ENCODE results near the gene LRRC57. TPM values are rescaled to one million over a fixed set of nuclear protein-coding genes. Genes with fewer than 3 reads are reported as not detected.

LRRC57 gene
- 10 to 100 TPM; 19.2 to 20.7 TPM for total RNA-seq

DNA sequence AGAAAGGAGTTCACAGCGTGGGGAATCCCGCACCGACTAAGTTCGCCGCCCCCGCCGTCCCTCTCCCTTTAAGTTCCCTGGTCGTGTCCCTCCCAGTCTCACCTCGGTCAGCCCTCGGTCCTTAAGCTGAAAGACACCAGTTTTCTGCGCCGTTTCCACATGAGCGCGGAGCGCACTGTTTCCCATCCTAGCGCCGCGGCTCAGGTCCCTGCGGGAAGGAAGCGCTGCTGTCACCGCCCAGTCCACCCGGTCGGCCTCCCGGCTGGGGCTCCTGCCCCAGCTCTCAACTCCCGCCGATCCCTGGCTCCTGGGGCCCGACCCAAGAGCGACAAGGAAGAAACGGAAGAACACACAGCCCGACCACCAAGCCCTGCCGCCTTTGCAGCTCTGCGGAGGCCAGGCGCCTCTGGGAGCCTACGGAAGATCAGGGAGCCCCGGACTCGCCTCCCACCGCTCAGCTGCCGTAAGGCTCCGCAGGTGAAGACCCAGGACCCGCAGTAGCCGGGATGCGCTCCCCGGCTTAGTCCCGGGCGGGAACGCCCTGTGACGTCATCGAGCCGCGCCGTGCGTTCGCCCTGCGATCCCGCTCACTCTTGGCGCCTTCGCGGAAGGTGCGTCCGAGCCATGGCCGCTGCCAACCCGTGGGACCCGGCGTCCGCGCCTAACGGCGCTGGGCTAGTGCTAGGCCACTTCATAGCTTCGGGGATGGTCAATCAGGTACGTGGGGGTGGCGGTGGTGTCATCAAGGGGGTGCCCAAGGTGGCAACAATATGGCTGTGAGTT is at the start of gene LRRC57, which contains the start of gene HAUS2:
LRRC57 (minus strand) TSS at position 545 of the 783 bp plus-strand sequence; CDS start at position 186, 359 bp downstream.
HAUS2 (plus strand) TSS at position 590 of the 783 bp plus-strand sequence; CDS start at position 625, 35 bp downstream.
- CTCF ChIA-PET = interaction anchor here (0.7 to 1.5 kb wide), 2 partner anchors 12 to 26 kb away, joined by 3 to 4 read pairs; partner anchors contain the start of gene STARD9
- POLR2A ChIA-PET = interaction anchor here (0.6 to 1.8 kb wide), 5 partner anchors 27 to 369 kb away, joined by 3 to 15 read pairs (median 6); partner anchors contain the start of genes STARD9 and ZNF106

DNA sequence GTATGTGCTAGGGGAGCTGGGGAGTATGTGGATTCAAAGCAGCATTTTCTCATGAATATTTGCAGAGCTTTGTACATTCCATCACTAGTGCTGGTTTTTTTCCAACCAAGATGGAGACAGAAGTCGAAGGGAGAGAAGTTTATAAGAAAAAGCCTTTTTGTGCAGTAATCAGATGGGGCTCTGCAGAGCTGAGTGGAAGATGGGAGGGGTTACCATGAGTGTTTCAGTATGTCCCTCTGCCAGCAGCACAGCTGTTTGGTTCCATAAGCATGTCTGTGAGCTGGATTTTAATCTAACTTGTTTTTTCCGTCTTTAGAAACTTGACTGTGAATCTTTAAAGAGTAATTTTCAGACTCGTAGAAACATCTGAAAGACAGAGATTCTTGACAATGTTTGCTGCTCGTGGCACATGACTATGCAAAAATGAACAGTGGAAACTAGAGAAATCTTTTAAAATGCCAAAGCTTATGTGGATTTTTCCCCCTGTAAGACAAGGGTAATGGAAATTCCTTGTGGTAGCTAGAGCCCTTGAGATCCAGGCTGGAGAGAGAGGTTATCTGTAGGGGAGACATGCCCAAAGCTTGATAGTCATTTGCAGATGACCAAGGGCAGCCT is 47.1 kb upstream of the LRRC57 start:
- CTCF ChIA-PET = no interaction called here
- POLR2A ChIA-PET = no interaction called here

DNA sequence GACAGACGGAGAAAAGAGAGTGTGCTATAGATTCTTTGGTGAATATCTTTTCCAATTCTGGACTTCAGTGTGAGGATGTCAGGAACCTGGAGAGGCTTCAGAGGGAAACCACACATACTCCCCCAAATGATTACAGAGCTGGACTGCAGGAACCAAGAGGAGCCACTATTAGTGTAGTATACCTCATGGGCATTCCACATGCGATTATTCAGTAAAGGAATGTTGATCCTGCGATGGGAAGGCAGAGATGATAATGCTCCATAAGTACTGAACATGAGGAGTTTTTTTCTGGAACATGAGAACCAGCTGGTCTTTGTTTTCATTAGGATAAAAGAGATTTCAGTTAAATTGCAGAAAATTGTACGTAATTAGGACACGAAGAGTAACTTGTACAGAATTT is 45.5 kb upstream of the LRRC57 start:
- ChIA-PET POLR2A (no interaction called here), CTCF (no interaction called here)

DNA sequence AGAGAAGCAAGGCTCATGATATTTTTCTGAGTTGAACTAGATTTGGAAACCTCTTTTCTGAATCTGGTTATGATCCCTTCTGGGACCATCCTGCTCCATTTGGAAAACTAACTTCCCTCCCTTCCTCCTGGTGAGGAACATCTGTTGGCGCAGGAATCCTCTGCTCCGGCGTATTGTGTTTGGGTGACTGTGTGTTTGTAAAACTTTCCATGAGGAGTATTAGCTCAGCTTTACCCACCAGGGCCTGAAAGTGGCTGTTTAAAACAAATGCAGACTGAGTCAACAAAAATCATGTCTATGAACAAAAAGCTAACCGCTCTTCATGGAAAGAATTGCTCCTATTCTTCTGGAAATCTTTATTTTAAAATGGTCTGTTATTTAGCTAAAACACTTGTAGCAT is 44.5 kb upstream of the LRRC57 start:
- ChIA-PET CTCF (interaction anchor here (0.7 kb wide), 1 partner anchor 12 kb away, joined by 6 read pairs; no protein-coding TSS in a partner anchor), POLR2A (interaction anchor here (0.7 kb wide), 1 partner anchor 422 kb away, joined by 3 read pairs; no protein-coding TSS in a partner anchor)

DNA sequence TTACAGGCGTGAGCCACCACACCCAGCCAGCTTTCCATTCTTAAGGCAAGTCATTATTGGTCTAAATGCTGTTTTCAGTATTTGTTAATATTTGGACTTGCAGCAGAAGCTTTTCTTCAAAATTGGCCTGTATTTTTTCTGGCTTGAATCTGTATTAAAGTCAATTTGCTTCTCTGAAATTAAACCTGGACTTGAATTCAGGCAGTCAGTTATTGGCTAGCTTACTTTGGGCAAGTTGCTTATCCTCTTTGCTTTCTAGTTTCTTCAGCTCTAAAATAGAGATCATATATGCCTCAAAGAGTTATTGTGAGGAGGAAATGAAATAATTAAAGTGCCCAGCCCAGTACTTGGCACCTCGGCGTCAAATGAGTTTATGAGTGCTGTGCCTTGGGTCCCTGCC is 44.1 kb upstream of the LRRC57 start:
- CTCF ChIA-PET = interaction anchor here (0.5 kb wide), 1 partner anchor 520 kb away, joined by 3 read pairs; no protein-coding TSS in a partner anchor
- POLR2A ChIA-PET = interaction anchor here (0.7 kb wide), 1 partner anchor 421 kb away, joined by 3 read pairs; no protein-coding TSS in a partner anchor

DNA sequence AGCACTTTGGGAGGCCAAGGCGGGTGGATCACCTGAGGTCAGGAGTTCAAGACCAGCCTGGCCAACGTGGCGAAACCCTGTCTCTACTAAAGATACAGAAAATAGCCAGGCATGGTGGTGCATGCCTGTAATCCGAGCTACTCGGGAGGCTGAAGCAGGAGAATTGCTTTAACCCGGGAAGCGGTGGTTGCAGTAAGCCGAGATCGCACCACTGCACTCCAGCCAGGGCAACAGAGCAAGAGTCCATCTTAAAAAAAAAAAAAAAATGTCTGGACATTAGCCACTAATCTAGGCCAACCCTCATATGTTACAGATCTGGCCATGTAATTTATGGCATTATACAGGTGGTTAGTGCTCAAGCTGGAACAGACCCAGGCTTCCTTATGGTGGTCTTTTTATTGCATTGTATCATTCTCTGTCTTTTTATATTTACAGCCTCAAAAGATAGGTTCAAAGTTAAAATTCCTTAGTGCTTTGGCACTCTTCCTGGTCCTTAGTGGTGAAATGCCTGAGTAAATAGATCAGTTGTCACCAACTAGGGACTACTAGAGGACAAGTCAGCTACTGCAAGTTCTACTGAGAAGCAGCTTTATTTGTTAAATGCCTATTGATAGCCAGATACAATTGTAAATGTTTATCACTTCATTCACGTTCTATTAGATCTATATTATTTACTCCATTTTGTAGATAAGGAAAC is 42.8 kb upstream of the LRRC57 start:
- ChIA-PET CTCF (no interaction called here), POLR2A (interaction anchor here (0.7 kb wide), 1 partner anchor 43 kb away, joined by 6 read pairs; no protein-coding TSS in a partner anchor)

DNA sequence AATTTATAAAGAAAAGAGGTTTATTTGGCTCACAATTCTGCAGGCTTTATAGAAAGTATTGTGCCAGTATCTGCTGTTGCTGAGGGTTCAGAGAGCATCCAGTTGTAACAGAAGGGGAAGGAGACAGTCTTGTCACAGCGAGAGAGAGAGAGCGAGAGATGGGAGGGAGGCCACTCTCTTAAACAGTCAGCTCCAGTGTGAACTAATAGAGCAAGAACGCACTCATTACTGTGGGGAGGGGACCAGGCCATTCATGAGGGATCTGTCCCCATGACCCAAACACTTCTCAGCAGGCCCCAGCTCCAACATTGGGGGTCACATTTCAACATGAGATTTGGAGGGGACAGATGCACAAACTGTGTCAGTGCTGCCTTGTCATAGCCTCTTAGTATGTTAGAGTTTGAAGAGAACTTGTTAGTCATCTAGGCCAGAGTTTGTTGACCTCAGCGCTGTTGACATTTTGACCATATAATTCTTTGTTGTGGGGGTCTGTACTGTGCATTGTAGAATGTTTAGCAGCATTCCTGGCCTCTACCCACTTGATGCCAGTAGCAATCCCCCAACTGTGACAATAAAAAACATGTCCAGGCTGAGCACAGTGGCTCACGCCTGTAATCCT is 42.1 kb upstream of the LRRC57 start:
- POLR2A ChIA-PET = interaction anchor here (0.7 kb wide), 1 partner anchor 43 kb away, joined by 6 read pairs; no protein-coding TSS in a partner anchor
- CTCF ChIA-PET = no interaction called here

DNA sequence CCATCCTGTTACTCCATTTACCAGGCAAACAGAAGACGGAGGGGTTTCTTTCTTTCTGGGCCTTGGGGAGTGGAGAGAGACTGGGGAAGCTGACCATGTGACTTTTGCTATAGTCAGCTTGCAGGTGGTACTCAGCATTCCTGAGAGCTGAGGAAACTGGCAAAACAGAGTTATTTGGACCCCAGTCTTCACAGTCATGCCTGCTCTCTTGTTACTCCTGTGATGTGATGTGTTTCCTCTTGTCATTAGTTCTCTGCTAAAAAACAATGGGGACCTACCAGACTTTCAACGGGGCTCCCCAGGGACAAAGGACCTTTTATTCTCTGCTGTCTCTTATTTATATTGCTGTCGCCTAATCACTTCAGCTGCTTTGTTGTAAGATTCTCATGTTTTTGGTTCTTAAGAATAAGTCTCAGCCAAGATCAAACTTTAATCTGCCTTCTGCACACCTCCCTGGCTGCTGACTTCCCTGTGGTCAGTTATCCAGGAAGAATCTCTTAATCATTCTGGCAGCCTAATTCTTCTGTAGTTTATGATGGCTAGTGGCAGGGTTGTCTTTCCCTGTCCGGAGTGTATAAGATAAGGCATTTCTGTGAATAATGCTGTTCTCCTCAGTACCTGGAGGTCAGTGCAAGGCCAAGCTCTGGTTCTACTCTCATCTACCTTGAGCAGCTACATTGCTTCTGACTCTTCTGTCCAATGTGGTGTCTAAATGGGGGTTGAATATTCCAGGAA is 35.6 kb upstream of the LRRC57 start:
- CTCF ChIA-PET = no interaction called here
- POLR2A ChIA-PET = interaction anchor here (0.8 kb wide), 1 partner anchor 25 kb away, joined by 7 read pairs; no protein-coding TSS in a partner anchor

DNA sequence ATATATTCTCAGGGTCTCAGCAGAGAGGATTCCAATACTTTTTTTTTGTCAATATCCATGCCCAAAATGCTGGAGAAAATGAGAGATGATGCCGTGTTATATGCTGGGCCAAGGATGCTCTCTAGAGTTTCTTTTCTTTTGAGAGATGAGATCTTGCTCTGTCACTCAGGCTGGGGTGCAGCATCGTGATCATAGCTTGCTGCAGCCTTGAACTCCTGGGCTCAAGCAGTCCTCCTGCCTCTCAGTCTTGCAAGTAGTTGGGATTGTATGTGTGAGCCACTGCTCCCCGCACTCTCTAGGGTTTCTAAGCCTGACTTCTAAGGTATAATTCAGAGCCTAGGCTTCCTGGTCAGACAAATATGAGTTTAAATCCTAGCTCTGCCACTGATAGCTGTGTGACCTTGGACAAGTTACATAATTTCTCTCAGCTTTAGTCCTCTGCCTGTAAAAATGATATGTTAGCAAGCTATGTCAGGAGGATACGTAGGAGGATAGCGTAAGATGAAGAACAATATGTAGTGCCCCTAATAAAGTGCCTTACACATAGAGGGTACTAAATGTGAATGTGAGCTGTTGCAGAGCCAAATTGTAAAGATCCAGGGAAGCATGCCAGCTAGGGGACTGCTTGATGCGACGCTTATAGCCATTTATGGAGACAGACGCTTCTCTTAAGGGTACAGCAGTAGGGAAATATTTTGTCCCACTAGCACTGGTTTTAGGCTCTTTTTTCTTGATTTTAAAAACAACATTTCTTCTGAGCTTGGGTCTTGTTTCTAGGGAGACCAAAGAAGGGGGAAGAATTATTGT is 34.2 kb upstream of the LRRC57 start:
- CTCF ChIA-PET = no interaction called here
- POLR2A ChIA-PET = interaction anchor here (0.8 to 1.9 kb wide), 2 partner anchors 26 to 35 kb away, joined by 7 to 9 read pairs; partner anchors contain the start of genes HAUS2 and LRRC57

DNA sequence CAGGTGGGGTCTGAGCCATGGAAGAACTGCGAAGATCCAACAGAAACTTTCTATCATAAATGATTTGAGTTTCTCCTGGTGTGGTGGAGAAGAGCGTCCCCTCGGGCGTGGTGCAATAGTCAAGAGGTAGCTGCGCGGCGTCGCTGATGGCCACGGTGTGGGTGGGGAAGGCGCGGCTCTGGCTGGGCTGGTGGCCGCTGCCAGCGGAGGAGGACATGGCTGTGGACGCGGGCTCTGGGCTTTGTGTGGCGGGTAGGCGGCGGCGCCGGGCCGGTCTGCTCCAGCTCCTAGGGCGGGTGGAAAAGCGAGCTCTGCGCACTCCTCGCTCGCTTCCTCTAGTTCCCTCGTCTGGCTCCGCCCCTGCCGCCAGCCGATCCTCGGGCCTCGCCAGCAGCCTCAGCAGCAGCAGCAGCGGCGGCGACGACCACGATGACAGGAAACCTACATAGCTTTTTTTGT is 32.7 kb upstream of the LRRC57 start:
- ChIA-PET CTCF (interaction anchor here (1.1 kb wide), 2 partner anchors 32 to 443 kb away, joined by 3 read pairs; no protein-coding TSS in a partner anchor), POLR2A (interaction anchor here (1.9 kb wide), 1 partner anchor 33 kb away, joined by 9 read pairs; the partner anchor contains the start of genes HAUS2 and LRRC57)

DNA sequence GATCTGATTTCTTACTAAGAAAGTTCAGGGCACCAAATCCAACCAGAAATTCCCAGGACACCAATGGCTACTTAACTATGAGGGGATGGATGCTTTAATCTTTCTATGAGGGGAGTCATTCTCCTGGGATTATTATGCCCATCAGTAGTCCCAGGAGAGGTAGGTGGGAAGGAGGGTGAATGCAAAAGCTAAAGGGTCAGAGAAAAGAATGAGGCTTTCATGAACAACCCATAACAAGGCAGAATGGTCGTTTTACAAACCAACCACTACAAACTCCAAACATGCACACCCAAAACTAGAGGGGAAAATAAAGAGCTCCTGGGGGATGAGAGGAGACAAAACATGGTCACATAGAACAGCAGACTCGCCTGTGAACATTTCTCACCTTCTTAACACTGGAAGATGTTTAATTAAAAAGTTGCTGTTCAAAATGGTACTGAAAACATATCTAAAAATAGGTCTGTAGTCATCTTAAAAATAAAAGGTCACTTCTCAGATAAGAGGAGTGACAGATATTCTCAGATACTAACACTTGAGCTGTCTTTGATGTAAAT is 30.5 kb upstream of the LRRC57 start:
- ChIA-PET CTCF (no interaction called here), POLR2A (no interaction called here)

DNA sequence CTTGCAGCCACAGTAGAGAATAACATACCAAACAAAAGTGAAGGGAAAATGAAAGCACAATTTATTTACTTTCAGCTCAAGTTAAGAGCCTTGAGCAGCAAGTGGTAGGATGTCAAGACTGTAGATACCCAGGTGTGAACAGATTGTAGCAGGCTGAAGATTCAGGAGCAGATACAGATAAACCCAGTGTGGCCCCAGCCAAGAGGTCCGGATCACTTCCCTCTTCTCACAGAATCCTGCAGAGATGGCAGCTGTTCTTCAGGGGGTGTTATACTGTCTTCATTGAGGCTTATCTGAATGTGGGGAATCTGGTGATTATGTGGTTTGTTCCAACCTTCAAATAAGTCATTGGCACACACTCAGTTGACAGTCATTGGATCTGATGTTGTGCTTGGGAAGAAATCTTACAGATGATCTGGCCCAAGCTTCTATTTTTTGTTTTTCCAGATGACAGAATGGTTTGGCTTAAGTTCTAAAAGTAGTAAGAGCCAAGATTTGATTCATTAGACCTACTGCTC is 29.0 kb upstream of the LRRC57 start:
- POLR2A ChIA-PET = interaction anchor here (0.7 kb wide), 1 partner anchor 534 kb away, joined by 3 read pairs; no protein-coding TSS in a partner anchor

DNA sequence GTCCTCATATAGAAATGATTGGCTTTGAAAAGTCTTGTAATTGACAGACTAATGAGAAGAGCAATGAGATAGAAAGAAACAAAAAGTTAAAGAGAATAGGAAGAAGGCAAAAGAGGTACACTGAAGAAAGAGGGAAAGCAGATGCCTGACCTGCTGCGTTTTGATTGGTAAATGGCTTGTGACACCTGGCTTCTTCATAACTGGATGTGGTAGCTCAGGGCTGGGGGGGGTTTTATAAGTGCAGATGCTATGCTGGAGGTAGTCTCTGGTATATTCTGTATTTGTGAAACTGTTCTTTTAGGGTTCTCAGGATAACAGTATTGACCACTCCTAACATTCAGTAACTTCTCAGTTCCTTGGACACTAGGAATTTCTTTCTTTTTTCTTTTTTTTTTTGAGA is 28.2 kb upstream of the LRRC57 start:
- ChIA-PET POLR2A (no interaction called here), CTCF (interaction anchor here (0.6 kb wide), 1 partner anchor 95 kb away, joined by 3 read pairs; no protein-coding TSS in a partner anchor)

More for the DNA sequence above, 29.0 kb upstream of the LRRC57 start:
- CTCF ChIA-PET = no interaction called here

DNA sequence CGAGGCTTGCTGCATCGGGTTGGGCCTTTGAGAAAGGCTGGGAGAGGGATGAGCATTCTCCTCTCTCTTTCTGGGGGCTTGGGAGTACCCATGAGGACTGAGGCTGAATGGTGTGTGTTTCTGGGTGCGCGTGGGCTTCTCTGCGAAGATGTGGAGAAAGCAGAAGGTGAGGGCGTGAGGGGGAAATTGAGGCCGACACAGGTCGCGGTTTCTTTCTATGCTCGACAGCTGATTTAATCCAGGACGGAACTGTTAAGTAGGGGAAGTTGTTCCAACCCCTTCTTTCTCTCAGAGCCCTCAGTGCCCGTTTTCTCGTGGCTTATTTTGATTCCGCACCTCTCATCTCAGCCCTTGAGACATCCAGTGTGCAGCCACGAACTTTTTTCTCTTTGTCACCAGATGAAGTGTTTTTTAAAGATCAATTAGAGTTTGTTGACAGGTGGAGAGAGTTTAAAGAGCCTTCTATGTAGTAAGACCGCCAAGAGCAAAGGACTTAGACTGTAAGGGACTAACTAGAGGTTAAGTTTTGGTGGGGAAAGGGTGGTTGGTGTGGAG is 27.5 kb upstream of the LRRC57 start:
- ChIA-PET POLR2A (interaction anchor here (0.9 to 1.6 kb wide), 4 partner anchors 15 to 160 kb away, joined by 3 to 15 read pairs (median 3); partner anchors contain the start of genes HAUS2 and LRRC57), CTCF (no interaction called here)

DNA sequence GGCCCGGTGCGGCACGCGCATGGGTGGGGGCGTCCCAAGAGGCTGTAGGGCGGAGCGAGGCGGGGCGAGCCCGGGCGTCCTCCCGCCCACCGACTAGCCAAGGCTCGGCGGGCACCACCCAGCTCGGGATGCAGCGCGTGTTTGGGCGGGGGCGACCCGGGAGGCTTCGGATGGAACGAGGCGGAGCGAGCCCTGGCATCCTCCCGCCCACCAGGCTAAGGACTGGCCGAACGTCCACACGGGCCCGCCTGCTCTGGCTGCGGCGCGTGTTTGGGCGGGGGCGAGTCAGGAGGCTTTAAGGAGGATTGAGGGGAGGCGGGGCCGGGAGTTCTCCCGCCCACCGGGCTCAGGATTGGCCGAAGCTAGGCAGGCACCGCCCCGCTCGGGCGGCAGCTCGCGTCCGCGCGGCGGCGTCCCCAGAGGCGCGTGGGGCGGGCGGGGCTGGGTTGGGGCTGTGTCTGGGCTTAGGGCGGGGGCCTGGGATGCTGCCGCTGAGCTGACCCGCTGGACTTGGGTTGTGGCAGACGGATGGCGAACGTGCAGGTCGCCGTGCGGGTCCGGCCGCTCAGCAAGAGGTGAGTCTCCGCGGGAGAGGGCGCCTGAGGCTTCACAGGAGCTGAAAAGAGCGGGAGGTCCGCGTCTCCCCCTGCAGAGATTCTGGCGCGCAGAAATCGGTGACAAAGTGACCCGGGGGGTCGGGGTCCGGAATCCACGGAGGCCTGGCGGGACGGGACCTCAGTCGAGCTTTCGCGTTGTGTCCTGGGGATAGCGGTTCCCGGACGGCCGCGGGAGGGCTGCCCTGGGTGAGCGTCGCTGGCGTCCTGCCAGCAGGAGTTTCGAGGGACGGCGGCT is 26.8 kb upstream of the LRRC57 start, which contains the start of gene STARD9:
STARD9 (plus strand) TSS at position 419 of the 852 bp plus-strand sequence; CDS start at position 529, 110 bp downstream.
- CTCF ChIA-PET = interaction anchor here (1.6 kb wide), 1 partner anchor 28 kb away, joined by 4 read pairs; the partner anchor contains the start of genes HAUS2 and LRRC57
- POLR2A ChIA-PET = interaction anchor here (0.9 to 1.6 kb wide), 4 partner anchors 14 to 160 kb away, joined by 3 to 15 read pairs (median 3); partner anchors contain the start of genes HAUS2 and LRRC57
